Measurements from ENCODE around the gene ZNRF3.

- TF ChIP-seq POLR2A (IDR thresholded peaks at IDR 0.05; ENCODE audit: low read depth) (no peak), CTCF (IDR thresholded peaks at IDR 0.05) (no peak), POLR2AphosphoS5 (IDR thresholded peaks at IDR 0.05) (no peak), EP300 (IDR thresholded peaks at IDR 0.05) (no peak)
Observed at GRCh38 chr22:28977481-28977971, 94.2 kb downstream of the ZNRF3 start.
